Measurements from ENCODE around the gene UFL1.
A peak's percentile ranks its signal among the peaks of the same experiment; 100 is the strongest.

Gene UFL1

DNA sequence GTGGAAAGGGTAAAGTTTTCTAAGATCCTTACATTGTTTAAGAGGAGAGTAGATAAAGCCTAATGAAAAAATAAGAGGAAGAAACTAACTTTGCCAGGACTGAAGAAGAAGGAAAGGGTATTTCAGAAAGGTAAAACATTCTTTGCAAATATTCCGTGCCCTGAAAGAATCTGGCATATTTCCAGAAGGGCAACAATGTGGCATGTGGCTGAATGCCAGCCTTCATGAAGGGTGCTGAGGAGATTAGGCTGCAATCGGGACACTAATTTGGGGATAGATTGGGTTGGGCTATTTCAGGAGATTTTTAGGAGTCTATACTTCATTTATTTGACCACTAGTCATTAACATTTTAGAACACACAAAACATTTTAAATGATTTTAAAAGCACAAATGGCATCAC lies 16.2 kb upstream of the UFL1 start:
- ChIA-PET CTCF (no interaction called here), POLR2A (no interaction called here)
- DNase-seq (ENCODE audit: extremely low spot score) = no peak
- TF ChIP-seq FOXK2 (IDR thresholded peaks at IDR 0.05) = no peak

DNA sequence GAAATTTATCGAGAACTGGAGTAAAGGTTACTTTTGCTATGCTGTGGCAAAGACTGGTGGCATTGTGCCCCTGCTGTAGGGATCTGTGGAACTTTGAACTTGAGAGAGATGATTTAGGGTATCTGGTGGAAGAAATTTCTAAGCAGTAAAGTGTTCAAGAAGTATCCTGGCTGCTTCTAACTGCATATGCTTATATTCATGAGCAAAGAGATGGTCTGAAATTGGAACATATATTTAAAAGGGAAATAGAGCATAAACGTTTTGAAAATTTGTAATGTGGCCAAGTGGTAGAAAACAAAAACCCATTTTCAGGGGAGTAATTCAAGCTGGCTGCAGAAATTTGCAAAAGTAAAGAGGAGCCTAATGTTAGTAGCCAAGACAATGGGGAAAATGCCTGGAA lies 12.3 kb upstream of the UFL1 start:
- CTCF ChIA-PET = no interaction called here
- POLR2A ChIA-PET = interaction anchor here (1.3 kb wide), 1 partner anchor 13 kb away, joined by 3 read pairs; no protein-coding TSS in a partner anchor
- DNase-seq (ENCODE audit: extremely low spot score) = no peak
- no peak for TF ChIP-seq ELF4 (IDR thresholded peaks at IDR 0.05)
- no peak for TF ChIP-seq SUZ12 (IDR thresholded peaks at IDR 0.05)
- no peak for TF ChIP-seq FOXM1 (IDR thresholded peaks at IDR 0.05; ENCODE audit: borderline replicate concordance)
- no peak for TF ChIP-seq HDGF (IDR thresholded peaks at IDR 0.05; ENCODE audit: borderline replicate concordance)
- no peak for TF ChIP-seq ZNF384 (IDR thresholded peaks at IDR 0.05)
- TF ChIP-seq NFRKB (IDR thresholded peaks at IDR 0.05) = no peak
- TF ChIP-seq CTBP1 (IDR thresholded peaks at IDR 0.05; ENCODE audit: borderline replicate concordance) = no peak
- TF ChIP-seq L3MBTL2 (conservative IDR thresholded peaks at IDR 0.05) = no peak
- no peak for TF ChIP-seq TARDBP (IDR thresholded peaks at IDR 0.05)
- TF ChIP-seq FOXA1 (IDR thresholded peaks at IDR 0.05) = no peak
- no peak for TF ChIP-seq LEF1 (IDR thresholded peaks at IDR 0.05; ENCODE audit: borderline replicate concordance)
- no peak for TF ChIP-seq ARNT (IDR thresholded peaks at IDR 0.05)

DNA sequence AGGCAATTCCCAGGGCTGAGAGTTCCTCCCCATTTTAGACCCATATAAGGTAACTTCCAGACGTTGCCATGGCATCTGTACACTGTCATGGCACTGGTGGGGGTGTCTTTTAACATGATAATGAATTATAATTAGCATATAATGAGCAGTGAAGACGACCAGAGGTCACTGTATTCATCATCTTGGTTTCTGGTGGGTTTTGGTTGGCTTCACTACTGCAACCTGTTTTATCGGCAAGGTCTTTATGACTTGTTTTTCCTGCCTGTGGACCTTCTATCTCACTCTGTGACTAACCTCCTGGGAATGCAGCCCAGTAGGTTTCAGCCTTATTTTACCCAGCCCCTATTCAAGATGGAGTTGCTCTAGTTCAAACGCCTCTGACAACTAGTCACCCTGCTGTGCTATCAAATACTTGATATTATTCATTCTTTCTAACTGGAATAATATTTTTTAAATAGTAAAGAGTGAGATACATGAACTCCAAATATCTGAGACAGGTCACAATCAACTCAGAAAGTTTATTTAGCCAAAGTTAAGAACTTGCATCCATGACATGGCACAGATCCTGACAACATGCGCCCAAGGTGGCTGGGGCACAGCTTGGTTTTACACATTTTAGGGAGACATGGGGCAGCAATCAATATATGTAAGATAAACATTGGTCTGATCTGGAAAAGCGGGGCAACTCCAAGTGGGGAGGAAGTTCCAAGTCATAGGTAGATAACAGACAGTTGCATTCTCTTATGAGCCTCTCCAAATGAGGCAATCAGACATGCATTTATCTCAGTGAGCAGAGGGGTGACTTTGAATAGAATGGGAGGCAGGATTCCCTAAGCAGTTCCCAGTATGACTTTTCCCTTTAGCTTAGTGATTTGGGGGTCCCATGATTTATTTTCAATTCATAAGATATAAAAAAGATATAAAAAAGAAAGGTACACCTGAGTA lies 1.2 kb upstream of the UFL1 start:
- ChIA-PET POLR2A (no interaction called here), CTCF (no interaction called here)
- DNase-seq (ENCODE audit: extremely low spot score) = no peak
- no peak for TF ChIP-seq ZNF384 (IDR thresholded peaks at IDR 0.05)
- no peak for TF ChIP-seq FOXM1 (IDR thresholded peaks at IDR 0.05; ENCODE audit: borderline replicate concordance)
- no peak for TF ChIP-seq FOXA1 (IDR thresholded peaks at IDR 0.05)
- no peak for TF ChIP-seq ARNT (IDR thresholded peaks at IDR 0.05)
- TF ChIP-seq FOXK2 (IDR thresholded peaks at IDR 0.05) = no peak
- TF ChIP-seq L3MBTL2 (conservative IDR thresholded peaks at IDR 0.05) = no peak
- TF ChIP-seq LEF1 (IDR thresholded peaks at IDR 0.05; ENCODE audit: borderline replicate concordance) = no peak
- TF ChIP-seq HDGF (IDR thresholded peaks at IDR 0.05; ENCODE audit: borderline replicate concordance) = no peak
- no peak for TF ChIP-seq SUZ12 (IDR thresholded peaks at IDR 0.05)
- no peak for TF ChIP-seq CTBP1 (IDR thresholded peaks at IDR 0.05; ENCODE audit: borderline replicate concordance)

DNA sequence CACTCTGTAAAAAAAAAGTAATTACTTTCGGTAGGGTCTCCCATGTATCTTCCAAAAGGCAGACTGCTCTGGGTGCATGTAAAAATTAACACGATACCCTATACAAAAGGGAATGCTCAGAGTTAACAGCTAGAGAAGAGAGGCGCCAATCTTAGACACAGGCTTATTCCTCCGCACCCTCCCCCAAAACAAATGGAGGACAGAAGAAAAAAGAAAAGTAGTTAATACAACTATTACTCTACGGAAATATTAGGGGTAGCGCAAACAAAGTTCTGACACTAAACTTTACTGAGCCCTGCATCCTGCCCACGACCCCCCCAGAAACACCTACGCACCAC lies 331 bp upstream of the UFL1 start:
- TF ChIP-seq LEF1 (IDR thresholded peaks at IDR 0.05; ENCODE audit: borderline replicate concordance) (no peak), ELF4 (IDR thresholded peaks at IDR 0.05) (no peak), SP1 (IDR thresholded peaks at IDR 0.05) (no peak), CTBP1 (IDR thresholded peaks at IDR 0.05; ENCODE audit: borderline replicate concordance) (no peak), HDGF (IDR thresholded peaks at IDR 0.05; ENCODE audit: borderline replicate concordance) (no peak), FOXM1 (IDR thresholded peaks at IDR 0.05; ENCODE audit: borderline replicate concordance) (no peak), SUZ12 (IDR thresholded peaks at IDR 0.05) (no peak), TARDBP (IDR thresholded peaks at IDR 0.05) (no peak), NFRKB (IDR thresholded peaks at IDR 0.05) (no peak), ARNT (IDR thresholded peaks at IDR 0.05) (no peak), L3MBTL2 (conservative IDR thresholded peaks at IDR 0.05) (no peak), ZNF384 (IDR thresholded peaks at IDR 0.05) (no peak), FOXA1 (IDR thresholded peaks at IDR 0.05) (no peak), BHLHE40 (IDR thresholded peaks at IDR 0.05; ENCODE audit: borderline replicate concordance) (no peak), FOXK2 (IDR thresholded peaks at IDR 0.05) (no peak)
- TF ChIP-seq, protein P1, sequence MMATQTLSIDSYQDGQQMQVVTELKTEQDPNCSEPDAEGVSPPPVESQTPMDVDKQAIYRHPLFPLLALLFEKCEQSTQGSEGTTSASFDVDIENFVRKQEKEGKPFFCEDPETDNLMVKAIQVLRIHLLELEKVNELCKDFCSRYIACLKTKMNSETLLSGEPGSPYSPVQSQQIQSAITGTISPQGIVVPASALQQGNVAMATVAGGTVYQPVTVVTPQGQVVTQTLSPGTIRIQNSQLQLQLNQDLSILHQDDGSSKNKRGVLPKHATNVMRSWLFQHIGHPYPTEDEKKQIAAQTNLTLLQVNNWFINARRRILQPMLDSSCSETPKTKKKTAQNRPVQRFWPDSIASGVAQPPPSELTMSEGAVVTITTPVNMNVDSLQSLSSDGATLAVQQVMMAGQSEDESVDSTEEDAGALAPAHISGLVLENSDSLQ (IDR thresholded peaks at IDR 0.05) = no peak

DNA sequence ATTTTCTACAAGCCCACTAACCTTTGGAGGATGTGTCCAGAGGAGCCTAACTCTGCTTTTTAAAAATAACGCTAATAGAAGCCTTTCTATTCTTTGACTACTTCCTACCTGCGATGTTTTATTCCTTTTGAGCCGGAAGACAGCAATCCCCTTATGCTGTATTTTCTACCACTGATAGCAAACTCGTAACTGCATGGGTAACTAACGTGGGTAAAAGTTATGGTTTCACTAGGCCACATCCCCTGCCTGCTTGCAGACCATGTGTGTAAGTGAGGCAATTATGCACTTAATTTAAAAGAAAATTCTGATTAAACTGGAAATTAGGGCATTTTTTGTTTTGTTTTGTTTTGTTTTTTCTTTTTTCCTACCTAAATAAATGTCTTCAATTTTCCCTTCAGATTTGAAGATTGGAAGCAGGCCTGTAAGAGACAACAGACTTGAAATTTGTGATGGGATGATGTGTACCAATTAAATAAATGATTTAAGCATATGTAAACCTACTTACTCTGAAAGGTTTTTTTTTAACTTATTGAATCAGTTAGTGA lies 931 bp downstream of the UFL1 start:
- ChIA-PET CTCF (no interaction called here), POLR2A (interaction anchor here (0.7 to 1.4 kb wide), 4 partner anchors 9 to 13 kb away, joined by 3 to 11 read pairs (median 3); no protein-coding TSS in a partner anchor)
- TF ChIP-seq TARDBP (IDR thresholded peaks at IDR 0.05) (no peak), L3MBTL2 (conservative IDR thresholded peaks at IDR 0.05) (no peak), SP1 (IDR thresholded peaks at IDR 0.05) (no peak), FOXA1 (IDR thresholded peaks at IDR 0.05) (no peak), LEF1 (IDR thresholded peaks at IDR 0.05; ENCODE audit: borderline replicate concordance) (no peak), ARNT (IDR thresholded peaks at IDR 0.05) (no peak), NFRKB (IDR thresholded peaks at IDR 0.05) (no peak), CTBP1 (IDR thresholded peaks at IDR 0.05; ENCODE audit: borderline replicate concordance) (no peak), ZNF384 (IDR thresholded peaks at IDR 0.05) (no peak), HDGF (IDR thresholded peaks at IDR 0.05; ENCODE audit: borderline replicate concordance) (no peak), FOXM1 (IDR thresholded peaks at IDR 0.05; ENCODE audit: borderline replicate concordance) (no peak), FOXK2 (IDR thresholded peaks at IDR 0.05) (no peak), ELF4 (IDR thresholded peaks at IDR 0.05) (no peak; the same call in 1 of the 2 replicates), BHLHE40 (IDR thresholded peaks at IDR 0.05; ENCODE audit: borderline replicate concordance) (no peak), SUZ12 (IDR thresholded peaks at IDR 0.05) (no peak)
- TF ChIP-seq, protein P1 (IDR thresholded peaks at IDR 0.05) = no peak
- DNase-seq (ENCODE audit: extremely low spot score) = peak; percentile 7

More for the DNA sequence above, 331 bp upstream of the UFL1 start:
- no peak for DNase-seq (ENCODE audit: extremely low spot score)
- CTCF ChIA-PET = no interaction called here
- POLR2A ChIA-PET = interaction anchor here (1.3 to 1.4 kb wide), 2 partner anchors 10 to 13 kb away, joined by 3 to 11 read pairs; no protein-coding TSS in a partner anchor

DNA sequence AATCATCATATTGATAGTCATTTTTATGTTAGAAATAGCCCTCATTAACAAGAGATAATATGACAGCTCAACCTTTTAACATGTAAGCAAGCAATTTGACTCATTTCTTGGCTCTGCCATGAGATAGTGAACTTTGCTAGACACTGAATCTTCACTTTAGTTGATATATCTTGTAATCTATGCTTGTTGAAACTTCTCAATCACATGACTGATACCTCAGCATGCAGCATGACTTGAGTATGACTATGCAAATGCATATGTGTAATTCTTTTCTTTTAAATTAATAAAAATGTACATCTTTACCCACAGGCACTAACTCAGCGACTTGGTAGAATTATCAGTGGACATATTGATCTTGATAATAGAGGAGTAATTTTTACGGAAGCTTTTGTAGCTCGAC lies 6.6 kb downstream of the UFL1 start:
- DNase-seq (ENCODE audit: extremely low spot score) = no peak
- TF ChIP-seq CTBP1 (IDR thresholded peaks at IDR 0.05; ENCODE audit: borderline replicate concordance) (no peak), L3MBTL2 (conservative IDR thresholded peaks at IDR 0.05) (no peak), HDGF (IDR thresholded peaks at IDR 0.05; ENCODE audit: borderline replicate concordance) (no peak), TARDBP (IDR thresholded peaks at IDR 0.05) (no peak), NFRKB (IDR thresholded peaks at IDR 0.05) (no peak), ZNF384 (IDR thresholded peaks at IDR 0.05) (no peak), FOXK2 (IDR thresholded peaks at IDR 0.05) (no peak), LEF1 (IDR thresholded peaks at IDR 0.05; ENCODE audit: borderline replicate concordance) (no peak), BHLHE40 (IDR thresholded peaks at IDR 0.05; ENCODE audit: borderline replicate concordance) (no peak), SUZ12 (IDR thresholded peaks at IDR 0.05) (no peak), ARNT (IDR thresholded peaks at IDR 0.05) (no peak)
- TF ChIP-seq, protein P1 (IDR thresholded peaks at IDR 0.05) = no peak
- ChIA-PET CTCF (no interaction called here), POLR2A (no interaction called here)
